HCEC 1CT (cell line): Measurements from ENCODE around the gene KIAA1210.
"Not testable (repeated sequence)": the region's sequence is repeated elsewhere in the genome, so short reads cannot be mapped to it uniquely, and the experiment has no call there.

Source experiments
- DNase-seq: peaks from one replicate; pipeline ENCODE4 v3.0.0-alpha.2; 2017

Gene KIAA1210

GRCh38 chrX:119030990-119031389 is 96.6 kb downstream of the KIAA1210 start:
- no peak for DNase-seq

GRCh38 chrX:119029656-119030055 is 98.0 kb downstream of the KIAA1210 start:
- DNase-seq: not testable (repeated sequence)

- no peak for DNase-seq
Measured at GRCh38 chrX:119028733-119029330, 98.8 kb downstream of the KIAA1210 start.
